C1 segment of cervical spinal cord (tissue), 14 donors: ENCODE results near the gene FOXK1.

ENCODE experiments used
- DNase-seq, 14 donors: peaks; one replicate each; lab custom pipeline; 2025; lab: John Stamatoyannopoulos, UW

FOXK1 gene

DNA sequence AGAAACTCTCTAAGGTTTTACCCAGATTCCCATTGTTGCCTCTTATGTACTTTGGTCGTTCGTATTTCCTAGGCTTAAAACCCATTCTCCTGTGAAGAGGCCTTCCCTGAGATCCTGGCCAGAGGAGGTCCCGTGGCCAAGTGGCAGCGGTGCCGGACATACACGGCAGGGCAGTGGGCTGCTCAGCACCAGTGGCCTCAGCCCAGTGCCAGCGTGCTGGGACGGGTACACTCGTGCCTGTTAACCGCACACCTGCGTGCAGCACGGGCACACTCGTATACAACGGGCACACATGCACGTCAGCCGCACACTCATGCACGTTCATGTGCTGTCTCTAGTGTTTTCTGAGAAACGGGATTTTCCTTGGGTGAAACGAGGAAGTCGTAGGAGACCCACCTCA is 40.2 kb downstream of the FOXK1 start:
- no peak for DNase-seq

DNA sequence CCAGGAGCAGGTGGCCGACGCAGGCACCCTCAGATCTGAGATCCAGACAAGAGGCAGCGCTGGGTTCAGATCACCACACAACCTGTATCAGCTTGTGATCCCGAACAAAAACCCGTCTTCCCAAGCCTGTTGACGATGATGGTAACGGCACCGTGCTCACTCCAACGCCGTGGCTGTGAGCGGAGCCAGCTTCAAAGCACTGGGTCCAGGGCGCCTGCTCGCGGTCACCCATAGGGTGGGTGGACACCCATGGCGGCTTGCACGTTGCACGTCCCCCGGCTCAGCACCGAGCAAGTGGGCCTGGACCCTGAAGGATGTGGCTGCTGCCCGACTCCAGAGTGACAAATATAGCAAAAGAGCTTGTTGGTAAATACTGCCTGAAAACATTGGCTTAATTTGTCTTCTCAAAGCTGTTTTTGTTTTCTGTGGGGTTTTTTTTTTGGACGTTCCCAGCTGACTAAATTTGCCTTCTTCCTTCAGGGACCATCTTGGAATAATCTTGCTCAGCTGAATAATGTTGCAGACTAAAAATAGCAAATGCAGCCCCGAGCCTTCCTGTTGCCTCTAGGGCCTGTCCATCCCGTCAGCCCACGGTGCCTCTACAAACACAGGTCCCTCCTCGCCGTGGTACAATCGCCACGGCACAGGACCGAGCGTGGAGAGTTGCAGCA is 41.0 kb downstream of the FOXK1 start:
- no peak for DNase-seq

DNA sequence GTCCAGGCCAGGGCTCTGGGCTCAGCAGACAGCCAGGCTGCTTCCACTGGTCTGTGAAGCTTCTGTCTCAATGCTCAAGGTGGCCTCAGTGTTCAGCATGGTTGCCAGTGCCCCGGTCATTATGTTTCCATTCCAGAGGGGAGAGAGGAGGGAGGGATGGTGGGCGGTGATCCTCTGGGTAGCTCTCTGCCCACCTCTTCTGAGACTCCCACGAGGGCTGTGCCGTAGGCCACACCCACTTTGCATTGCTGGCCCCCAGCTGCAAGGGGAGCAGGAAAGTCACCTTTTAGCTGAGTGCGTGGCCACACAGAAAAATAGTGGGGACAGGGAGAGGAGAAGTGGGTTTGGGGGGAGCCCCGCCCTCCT is 42.5 kb downstream of the FOXK1 start:
- DNase-seq, result no peak

DNA sequence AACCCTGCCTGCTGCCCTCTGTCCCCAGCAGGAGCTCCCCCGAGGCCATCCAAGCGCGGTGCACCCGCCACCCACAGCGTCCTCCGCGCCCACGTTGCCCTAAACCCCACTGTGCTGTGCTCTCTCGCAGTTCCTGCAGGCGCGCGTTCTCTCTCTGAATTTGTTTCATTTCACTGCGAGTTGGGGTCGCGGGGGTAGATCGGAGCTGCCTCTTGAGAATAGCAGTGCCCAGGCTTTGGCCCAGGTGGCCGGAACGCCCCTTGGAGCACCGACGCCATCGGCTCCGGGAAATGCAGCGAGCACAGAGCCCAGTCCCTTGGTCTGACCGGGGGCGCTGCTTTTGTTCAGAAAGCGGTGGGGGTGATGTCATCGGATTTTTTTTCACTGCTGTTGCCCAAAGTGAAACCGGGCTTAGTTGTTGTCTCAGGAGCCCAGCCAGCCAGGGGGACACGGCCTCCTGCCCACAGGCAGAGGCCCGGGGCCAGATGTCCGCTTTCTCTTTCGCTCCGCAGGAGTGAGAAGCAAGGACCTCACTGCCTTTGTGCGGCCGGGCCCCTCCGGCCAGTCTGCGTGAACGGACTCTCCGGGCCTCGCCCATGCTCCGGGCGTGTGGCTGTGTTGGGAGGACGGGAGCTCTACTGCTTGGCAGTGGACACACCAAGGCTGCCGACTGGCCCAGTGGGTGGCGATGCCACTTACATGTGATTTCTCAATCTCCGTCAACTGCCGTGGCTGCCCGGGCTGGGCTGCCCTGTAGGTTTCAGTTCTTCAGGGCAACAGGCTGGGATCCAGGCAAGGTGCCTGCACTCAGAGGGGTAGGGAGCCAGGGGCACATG is 43.1 kb downstream of the FOXK1 start:
- peak; percentile 16 to 96 (median 84) for DNase-seq

DNA sequence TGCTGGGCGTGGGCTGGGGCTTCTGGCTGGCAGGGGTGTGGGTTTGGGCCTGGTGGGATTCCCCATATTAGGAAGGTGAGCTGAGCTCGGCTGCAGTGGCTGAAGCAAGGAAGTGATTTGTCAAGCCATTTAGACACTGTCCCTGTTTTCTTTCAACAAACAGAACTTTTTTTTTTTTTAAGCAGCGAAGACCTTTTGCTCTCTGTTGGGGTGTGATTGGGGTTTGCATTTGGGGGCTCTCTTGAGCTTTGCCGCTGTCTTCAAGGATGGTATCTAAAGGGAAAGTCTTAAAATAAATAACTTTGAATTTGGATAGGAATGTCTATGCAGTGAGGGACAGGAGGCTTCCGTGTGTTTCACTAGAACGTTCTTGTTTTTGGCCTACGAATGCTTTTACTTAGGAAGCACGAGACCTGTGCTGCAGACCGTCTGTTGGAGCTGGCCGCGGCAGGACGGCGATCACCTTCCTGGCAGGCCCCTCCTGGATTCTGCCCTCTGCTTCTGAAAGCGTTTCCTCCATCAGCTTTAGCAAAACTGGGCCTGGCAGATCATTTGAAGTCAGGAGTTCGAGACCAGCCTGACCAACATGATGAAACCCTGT is 43.9 kb downstream of the FOXK1 start:
- no peak for DNase-seq

DNA sequence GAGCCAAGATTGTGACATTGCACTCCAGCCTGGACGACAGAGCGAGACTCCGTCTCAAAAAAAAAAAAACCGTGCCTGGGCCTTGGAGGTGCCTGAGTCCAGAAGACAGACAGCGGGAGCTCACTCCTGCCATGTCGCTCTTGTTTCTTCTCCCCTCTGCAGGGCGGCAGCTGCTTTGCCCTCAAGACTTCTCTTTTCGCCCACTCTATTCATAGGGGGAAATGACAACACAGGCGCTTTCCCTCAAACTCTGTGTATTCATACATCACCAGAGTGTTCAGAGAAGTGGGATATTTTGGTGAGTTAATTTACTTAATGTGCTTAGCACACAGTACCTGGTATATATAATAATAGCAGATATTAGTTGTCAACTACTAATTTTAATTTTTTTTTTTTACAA is 44.5 kb downstream of the FOXK1 start:
- no peak for DNase-seq

DNA sequence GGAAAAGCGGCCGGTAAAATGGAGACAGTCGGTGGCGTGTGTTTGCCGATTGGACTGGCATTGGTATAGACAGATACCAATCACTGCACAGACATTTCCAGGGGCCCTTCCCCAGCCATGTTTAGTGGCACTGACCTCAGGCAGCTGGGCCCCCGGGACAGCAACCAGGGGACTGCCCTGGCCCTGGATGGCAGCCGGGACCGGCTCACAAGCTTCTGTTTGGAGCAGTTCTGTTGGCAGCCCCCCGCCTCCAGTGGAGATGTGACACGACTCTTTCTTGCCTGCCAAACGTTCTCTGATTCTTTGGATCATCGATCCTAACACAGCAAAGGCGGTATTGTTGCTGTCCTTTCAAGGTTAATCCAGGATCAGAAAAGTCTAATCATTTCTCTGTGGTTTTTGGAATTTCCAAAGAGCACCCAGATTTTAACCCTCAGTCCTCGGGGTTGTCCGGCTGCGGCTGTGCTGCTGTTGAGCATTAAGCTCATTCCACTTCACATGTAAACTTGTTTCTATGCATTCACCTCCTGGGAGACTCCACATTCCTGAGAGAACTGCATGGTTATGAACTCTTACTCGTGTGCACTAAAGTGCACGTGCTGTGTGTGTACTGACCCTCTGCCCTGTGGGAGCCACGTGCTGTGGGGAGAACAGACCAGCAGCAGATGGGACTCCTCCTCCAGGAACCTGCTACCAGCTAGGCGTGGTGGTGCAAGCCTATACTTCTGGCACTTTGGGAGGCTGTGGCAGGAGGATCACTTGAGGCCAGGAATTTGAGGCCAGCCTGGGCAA is 46.0 kb downstream of the FOXK1 start:
- peak in 2 of 14 donors; percentile 13 to 29 for DNase-seq

DNA sequence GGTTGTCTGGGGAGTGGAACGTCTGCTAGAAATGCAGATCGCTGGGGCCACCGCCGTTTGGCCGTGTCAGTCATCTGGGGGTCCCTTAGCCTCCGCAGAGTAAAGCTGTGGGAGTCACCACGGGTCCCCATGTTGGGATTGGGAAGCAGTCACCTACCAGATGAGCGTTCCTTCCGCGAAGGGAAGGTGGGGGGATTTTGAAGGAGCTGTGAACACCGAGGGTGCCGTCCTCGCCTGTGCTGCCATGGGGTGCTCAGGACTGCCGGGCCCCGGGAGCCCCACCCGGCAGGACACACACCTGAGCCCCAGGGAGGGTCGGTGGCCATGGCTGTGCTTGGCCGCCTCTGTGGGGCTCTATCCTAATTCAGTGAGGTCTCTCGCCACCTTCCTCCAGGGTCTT is 47.2 kb downstream of the FOXK1 start:
- no peak for DNase-seq

DNA sequence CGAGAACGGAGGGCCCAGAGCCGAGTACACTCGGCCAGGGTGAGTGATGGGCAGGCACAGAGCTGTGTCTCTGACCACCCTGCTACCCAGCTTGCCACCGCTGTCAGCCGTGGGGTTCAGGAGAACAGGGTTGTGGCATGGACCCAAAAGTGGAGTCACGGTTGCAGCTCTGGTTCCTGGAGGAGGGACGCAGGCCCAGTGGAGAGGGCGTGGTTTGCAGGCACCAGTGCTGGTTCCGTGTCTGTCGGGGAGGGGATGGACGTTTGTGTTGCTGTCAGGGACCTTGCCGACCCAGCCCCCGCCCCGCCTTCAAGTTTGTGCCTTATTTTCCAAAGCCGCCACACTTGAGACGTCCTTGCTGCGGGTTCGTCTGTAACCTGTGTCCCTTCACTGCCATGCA is 48.2 kb downstream of the FOXK1 start:
- no peak for DNase-seq

DNA sequence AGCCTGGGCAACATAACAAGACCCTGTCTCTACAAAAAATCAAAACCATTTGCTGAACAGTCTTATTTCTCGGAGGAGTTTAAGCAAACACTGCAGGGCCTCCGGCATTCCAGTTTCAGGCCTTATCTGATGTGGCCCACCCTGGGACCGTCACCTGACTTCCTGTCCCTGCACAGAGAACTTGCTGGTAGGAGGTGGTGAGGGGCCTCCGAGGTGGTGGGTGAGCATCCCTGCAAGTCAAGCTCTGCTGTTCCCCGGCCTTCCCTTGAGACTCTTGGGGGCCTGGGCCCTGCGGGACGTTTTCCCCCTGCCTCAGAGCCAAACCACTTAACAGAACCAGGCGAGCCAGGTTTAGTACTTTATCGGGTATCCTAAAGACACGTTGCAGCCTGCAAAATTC is 48.9 kb downstream of the FOXK1 start:
- DNase-seq, result no peak

DNA sequence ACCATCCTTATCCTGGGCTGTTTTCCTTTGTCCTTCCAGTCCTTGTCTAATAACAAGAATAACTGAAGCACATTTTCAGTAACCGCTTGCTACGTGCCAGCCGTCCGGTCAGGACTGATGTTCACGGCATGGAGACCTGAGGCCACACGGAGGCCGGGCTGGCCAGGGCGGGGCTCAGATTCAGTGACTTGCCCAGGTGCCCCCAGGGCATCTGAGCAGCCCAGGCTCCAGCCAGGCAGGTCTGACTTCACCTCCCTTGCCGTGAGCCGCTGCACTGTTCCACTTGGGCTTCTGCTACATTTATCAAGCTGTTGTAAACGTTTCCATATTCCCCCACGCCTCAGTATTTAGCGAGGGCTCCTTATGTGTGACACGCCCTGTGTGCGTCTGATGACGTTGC is 49.7 kb downstream of the FOXK1 start:
- no peak for DNase-seq

DNA sequence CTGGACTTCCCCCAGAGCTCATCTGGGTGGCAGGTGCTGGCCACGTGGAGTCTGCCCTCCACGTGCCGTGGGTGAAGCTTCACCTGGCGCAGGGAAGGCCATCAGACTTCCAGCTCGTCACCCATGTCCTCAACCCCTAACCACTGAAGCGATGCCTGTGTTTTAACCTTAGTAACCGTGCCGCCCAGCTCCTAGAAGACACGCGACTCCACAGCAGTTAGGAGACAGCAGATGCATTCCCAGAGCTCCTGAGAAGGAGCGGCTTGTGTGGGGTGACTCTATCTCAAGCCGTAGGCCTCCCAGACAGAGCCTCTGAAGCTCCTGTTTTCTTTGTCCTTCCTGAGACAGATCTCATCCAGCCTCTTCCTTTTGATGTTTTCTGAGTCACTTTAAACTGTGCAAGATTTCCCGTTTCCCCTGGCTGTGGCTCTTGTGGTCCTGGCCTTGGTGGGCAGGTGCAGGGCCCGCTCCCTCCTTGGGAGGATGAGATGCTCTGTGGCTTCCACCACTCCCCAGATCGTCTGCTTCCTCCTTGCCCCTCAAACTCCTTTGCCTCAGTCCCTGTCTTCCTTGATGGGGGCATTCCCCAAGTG is 51.9 kb downstream of the FOXK1 start:
- no peak for DNase-seq

DNA sequence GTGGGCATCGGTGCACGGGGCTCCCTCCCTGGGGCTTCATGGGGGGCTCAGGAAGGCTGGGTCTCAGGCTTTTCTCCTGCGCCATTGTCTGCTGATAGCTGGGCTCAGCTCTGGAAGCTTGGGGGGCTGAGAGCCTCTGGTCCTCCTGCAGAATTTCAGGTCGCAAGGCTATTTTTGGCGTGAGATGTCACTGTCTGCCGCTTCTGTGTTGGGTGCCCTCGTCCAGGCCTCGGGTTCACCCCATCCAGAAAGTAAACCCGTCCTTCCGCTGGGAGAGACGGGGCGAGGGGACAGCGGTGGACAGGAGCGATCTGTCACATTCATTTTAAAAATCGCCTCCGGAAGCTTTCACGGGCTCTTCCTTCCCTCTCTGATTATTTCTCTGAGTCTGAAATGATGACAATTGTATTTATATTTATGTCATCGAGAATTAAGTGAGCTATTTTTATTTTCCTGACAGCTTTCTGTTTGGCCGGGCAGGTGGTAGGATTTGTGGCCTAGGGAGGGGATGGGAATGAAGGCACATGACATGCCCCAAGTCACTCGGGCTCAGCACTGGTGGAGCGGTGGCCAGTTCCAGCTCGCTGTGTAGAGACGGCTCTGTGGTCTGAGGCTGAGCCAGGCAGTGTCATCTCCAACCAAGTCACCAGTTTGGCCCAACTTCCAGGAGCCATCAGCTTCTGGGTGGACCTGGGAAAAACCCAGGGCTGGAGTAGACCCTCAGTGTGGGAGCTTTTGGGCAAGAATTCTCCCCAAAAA is 52.7 kb downstream of the FOXK1 start:
- peak in 10 of 14 donors; percentile 18 to 59 (median 39) for DNase-seq

DNA sequence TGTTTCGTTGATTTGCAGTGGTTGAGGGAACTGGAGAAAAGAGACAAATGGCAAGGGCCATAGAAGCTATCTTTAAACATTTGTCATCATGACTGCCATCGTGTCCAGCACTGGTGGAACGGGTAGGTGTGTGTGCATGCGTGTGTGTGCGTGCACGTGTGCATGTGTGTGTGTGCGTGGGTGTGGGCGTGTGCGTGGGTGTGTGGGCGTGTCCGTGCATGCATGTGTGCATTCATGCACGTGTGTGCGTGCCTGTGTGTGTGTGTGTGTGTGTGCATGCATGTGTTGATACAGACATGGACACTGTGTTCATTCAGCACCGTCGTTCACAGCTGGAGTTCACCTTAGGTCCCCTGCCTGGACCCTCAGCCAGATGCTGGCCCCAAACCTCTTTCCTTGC is 55.2 kb downstream of the FOXK1 start:
- no peak for DNase-seq

DNA sequence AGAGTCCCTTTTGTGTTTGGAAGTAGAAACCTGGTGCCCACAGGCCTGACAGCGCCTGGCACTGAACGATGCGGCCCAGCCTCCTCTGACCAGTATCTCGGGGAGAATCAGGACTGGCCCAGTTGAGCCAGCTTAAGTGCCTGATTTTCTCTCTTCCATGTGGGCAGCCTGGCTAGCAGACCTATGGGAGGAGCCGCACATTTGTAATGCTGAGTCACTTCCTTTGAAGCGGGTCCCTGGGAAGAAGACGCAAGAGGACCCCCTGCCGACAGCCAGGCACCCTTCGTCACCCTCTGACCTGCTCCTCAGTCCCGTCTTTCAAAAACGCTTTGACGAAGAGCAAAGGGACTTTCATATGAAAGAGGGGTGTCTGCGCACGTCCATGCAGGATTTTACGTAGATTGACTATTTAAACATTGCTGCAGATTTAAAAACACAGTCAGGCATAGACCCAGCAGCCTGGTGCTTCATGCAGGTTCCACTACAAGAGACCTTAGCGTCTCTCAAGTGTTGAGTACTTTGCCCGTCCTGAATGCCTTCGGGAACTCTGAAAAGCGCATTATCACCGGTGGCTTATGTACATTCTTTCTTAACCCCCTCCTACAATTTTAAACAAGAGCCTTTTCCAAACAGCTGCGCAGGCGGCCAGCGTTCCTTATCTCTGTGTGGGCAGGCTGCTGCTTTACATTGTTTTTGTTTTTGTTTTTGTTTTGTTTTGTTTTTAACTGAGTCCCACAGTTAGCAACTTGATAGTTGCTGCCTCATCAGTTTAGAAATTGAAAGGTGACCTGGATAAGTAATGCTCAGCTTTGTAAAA is 56.8 kb downstream of the FOXK1 start:
- peak in 9 of 14 donors; percentile 2 to 69 (median 52) for DNase-seq

DNA sequence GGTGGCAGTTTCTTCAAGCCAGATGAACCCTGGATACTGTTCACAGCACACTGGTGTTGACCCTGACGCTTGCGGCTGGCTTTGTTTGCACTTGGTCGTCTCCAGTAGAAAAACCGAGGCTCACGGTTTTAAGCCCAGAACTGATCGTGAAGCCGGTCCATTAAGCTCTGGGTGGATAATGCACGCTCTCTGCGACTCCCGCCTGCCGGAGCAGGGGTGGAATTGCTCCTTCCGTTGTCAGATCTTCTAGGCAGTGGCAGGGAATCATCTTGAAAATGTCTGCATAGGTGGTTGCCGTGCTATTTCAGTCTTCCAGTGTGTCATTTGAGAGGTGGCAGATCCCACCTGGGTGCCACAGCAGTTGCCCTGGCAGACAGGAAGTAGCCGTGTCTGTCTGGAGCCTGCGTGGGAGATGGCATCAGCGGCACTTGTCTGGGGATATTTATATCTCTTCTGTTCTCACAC is 57.5 kb downstream of the FOXK1 start:
- DNase-seq, result peak in 11 of 14 donors; percentile 21 to 55 (median 38)

DNA sequence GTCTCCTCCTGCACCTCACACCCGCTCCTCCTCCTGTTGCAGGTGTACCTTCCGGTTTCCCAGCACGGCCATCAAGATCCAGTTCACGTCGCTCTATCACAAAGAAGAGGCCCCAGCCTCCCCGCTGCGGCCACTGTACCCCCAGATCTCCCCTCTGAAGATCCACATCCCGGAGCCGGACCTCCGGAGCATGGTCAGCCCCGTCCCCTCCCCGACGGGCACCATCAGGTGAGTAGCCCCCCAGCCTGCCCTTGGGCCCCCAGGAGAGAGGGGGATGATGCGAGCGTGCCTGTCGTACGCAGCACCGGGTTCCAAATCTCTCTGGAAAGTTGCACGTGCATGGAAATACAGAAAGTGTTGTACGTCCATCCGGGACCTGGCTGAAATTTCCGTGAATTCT is 58.7 kb downstream of the FOXK1 start:
- DNase-seq, result no peak

DNA sequence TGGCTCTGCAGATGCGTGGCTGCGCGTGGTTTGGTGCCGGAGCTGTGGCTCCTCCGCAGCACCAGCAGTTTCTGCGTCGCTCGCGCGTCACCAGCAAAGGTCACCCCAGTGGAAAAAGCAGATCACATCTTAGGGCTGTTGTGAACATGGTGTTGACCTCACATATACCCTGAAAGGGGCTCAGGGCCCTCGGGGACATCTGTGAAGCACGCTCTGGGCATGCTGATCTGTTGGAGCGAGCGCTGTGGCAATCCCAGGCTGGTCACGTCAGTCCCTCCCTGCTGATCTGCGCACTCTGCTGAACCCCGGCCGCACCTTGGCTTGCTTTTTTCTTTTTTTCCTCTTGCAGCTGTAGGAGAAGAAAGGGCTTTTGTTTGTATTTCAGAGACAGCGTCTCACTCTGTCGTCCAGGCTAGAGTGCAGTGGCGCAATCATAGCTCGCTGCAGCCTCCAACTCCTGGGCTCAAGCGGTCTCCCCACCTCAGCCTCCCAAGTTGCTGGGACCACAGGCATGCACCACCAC is 60.0 kb downstream of the FOXK1 start:
- DNase-seq, result peak in 7 of 14 donors; percentile 20 to 62 (median 46)

DNA sequence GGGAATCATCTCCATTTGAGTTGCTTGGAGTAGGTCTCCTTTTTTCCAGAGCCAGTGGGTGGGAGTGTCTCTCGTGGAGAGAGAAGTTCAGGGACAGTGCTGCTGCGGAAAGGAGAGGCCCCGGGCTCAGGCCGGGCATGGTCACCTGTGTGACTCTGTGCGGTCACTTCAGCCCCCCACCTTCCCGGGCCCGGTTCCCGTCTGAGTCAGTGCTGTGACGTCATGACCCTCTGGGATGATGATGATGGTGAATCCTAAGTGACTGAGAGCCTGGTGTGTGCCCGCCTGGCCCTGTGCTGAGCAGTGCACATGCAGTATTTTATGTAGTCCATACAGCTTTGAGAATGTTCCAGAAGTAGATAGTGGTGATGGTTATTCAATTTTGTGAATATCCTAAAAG is 60.8 kb downstream of the FOXK1 start:
- no peak for DNase-seq
